GM18507 (cell line): ENCODE measurements around the gene PTPRT.

Experiments used
- DNase-seq: peaks from one replicate; pipeline ENCODE4 v3.0.0; 2011; ENCODE audit warnings: low read depth; ENCODE audit not compliant: insufficient read length; ENCODE audit errors: extremely low spot score
- FAIRE-seq: peaks from 2 replicates; lab custom pipeline; 2011; peaks lifted over from hg19 to GRCh38; lab: Jason Lieb, UNC

The PTPRT gene

GRCh38 chr20:42155586-42155985 lies 1034.1 kb downstream of the PTPRT start:
- DNase-seq: no peak
- FAIRE-seq: no peak

DNA sequence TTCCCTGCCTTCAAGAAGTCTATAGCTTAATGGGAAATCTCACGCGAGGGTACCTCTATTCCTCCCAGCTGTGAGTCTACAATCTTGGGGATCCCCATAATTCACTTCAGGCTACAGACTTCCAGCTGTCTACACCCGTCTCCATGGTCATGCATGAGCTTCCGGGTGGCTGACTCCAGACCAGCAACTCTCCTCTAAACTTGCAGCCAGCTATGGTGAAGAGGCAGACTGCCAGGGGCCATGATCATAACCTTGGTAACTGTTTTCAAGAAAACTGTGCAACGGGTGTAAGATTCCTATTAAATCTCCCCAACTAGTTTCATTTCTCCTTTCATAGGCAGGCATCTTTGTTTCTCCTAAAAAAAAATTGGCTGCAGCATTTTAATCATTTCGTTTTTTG lies 1037.1 kb downstream of the PTPRT start:
- no peak for FAIRE-seq
- DNase-seq: no peak

DNA sequence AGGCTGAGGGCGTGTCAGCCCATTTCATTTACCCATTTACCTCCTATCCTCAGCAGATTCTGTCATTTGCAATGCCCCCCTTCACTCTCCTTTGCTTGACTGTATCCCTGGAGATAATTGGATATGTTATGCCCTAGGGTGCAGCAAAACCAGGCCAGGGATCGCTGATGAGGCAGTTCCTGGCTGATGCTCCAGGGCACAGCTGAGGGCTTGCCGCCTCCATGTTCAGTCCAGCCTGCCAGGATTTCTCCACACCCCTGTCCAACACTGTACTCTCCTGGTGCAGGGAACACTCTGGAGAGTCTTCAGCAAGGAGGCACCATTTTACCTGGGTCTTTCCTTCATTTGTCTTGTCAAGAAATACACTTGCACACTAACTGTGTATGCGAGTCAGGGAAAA lies 1039.5 kb downstream of the PTPRT start:
- no peak for DNase-seq

DNA sequence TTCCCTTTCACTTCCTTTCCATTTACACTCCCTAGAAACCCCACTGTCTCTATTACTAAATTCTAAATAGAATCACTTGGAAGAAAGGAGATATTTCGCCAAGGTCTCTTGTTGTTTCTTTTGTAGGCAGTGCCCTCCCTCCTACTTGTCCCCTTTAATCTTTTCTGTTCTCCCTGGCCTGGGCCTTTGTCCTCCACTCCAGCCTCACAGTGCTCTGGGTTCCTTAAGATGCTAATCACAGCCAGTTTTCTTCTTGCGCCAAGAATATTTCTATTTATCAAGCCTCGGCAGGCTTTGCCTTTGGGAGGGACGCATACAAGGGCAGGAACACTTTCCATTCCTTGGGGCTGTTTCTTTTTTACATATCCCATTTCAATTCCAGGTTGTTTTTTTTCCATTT lies 1051.0 kb downstream of the PTPRT start:
- DNase-seq (no peak), FAIRE-seq (no peak)

More for the DNA sequence above, 1039.5 kb downstream of the PTPRT start:
- FAIRE-seq: no peak

GRCh38 chr20:42134265-42135098 lies 1055.2 kb downstream of the PTPRT start:
- no peak for FAIRE-seq
- DNase-seq: no peak

GRCh38 chr20:42130810-42131596 lies 1058.7 kb downstream of the PTPRT start:
- FAIRE-seq (no peak), DNase-seq (no peak)

GRCh38 chr20:42125426-42125825 lies 1064.3 kb downstream of the PTPRT start:
- FAIRE-seq (no peak), DNase-seq (no peak)

DNA sequence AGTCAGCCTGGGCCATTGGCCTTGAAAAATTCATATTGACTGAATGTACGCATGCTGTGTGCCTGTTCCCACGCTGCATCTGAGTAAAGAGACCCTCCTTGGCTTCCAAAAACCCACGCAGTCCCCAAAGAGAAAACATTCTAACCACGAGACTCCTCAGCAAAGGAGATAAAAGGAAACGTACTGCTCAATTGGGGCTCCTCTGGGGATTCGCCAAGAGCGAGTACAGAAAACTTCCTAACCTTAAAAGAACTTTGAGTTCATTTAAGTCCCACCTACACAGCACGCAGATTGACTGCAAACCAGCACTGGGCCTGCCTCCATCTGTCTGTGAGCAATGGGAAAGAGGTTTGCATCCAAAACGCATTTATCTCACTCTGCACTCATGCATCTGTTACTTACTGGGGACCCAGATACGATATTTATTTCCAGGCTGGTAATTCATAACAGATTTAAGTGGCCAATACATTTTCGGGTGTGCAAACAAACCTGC lies 1065.7 kb downstream of the PTPRT start:
- DNase-seq (no peak), FAIRE-seq (no peak)

DNA sequence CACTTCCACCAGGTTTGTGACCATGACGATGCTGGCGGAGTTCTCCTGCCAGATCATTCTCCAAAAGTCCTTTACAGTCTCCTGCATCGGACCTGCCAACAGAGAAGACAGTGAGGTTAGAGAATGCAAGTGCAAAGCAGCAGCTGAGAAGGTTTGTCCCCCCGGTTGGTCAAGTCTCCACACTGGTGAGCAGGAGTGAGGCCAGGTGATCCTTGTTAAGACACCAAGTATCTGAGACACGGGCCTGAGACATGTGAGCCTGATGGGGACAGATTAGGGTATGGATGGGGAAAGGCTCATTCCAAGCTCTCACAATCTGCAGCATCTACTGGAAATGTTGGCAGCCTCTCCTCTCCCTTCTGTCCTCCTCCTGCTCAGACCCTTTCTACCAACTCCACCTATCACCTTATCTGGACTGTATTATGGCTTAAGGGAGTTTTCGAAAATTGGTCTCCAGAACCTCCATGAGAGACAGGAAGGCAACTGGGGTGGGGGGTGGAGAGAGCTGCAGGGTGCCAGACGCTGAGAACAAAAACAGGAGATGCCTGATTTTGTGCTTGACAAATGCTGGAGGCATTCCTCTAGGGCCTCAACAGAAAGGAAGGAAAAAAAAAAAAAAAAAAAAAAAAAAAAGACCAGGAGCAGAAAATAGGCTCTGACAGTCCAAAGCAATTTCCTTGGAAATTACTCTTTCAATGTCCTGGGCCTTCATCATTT lies 1071.1 kb downstream of the PTPRT start:
- DNase-seq (no peak), FAIRE-seq (no peak)

DNA sequence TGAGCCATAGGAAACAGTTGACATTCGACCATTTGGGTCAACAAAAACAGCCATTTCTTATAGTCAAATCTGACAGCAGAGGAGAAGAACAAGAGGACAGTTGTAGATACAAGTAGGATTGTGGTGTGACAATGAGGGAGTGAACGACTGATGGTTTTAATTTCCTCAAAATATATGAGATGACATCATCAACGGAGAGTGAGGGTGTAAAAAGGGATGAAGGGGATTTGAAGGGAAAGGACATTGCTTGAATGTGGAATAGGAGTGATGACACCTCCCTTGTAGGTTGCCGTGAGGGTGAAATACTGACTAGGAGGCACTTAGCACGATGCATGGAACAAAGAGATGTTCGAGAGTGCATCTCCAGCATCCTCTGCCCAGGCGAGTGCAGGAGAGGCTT lies 1071.7 kb downstream of the PTPRT start:
- no peak for FAIRE-seq

DNA sequence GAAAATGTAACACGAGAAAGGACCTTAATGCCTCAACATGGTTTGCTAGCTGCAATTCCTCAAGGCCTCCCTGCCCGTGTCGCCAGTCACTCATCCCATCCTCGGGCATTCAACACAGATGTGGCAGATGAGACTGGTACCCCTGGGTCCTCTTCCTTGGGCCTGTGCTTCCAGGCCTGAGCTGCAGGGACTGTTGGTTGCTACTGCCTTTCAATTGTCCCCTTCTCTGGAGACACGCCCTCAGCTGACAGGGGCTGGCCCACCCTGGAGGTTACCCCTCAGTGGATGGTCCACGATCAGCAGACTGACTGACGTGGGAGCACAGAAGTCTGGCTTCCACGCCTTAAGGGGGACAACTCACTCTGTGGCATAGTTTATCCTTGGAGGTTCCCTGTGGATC lies 1076.5 kb downstream of the PTPRT start:
- FAIRE-seq: no peak

More for the DNA sequence above, 1071.7 kb downstream of the PTPRT start:
- no peak for DNase-seq

DNA sequence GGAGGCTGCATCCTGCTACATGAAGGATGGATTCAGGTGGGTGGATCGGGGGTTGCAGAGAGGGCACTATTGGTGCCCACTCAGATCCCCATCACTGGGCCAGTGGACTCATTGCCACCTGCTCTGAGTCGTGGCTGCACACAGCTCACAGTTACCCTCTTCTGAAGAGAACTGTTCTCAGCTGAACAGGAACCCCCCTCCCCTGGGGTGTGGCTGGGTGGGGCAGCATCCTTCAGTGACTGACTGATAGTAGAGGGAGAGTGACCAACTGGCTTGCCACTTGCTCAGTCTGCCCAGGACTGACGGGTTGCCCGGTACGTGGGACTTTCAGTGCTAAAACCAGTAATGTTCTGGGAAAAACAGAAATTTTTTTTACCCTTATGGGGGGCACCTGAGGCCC lies 1077.5 kb downstream of the PTPRT start:
- no peak for FAIRE-seq
- no peak for DNase-seq

More for the DNA sequence above, 1076.5 kb downstream of the PTPRT start:
- DNase-seq: no peak

- FAIRE-seq (no peak), DNase-seq (no peak)
Observed at GRCh38 chr20:42111349-42111748, 1078.4 kb downstream of the PTPRT start.

- FAIRE-seq (no peak), DNase-seq (no peak)
Observed at GRCh38 chr20:42110301-42110700, 1079.4 kb downstream of the PTPRT start.

DNA sequence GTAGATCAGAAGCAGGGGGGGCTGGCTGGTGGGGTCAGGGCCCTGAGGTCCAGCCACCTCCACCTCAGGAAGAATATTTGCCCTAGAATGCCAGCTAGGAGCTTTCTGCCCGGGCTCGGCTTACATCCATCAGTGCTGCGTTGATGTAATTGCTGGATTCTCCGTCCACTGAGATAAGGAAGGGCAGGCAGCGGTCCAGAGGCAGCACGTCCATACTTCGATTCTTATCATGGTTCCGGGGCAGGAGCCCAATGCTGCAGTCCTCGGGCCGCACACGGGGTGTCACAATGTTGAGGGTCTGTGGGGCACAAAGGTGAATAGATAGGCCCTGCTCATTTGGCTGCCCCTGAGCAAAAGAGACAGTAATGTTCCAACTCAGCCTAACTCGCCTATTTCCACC lies 1087.7 kb downstream of the PTPRT start:
- FAIRE-seq: no peak
- DNase-seq: no peak

GRCh38 chr20:42100137-42100704 lies 1089.5 kb downstream of the PTPRT start:
- DNase-seq (no peak), FAIRE-seq (no peak)

- DNase-seq (no peak), FAIRE-seq (no peak)
Observed at GRCh38 chr20:42099101-42099500, 1090.6 kb downstream of the PTPRT start.

DNA sequence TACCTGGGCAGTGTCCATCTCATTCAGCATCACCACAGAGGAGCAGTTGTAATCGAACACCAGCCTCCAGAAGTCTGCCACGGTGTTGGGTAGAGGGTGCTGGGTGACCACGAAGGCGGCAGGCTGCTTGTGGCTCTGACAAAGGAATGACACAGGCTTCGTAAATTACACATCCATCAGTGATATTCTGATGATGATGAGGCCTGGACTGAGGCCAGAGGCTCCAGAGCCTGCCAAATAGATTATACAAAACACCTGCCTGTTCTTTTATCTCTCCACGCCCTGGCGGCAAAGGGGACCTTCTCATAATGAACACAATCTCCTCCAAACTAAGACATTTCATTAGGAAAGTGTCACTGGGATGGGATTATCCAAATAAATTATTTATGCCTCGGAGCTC lies 1091.3 kb downstream of the PTPRT start:
- DNase-seq (no peak), FAIRE-seq (no peak)

DNA sequence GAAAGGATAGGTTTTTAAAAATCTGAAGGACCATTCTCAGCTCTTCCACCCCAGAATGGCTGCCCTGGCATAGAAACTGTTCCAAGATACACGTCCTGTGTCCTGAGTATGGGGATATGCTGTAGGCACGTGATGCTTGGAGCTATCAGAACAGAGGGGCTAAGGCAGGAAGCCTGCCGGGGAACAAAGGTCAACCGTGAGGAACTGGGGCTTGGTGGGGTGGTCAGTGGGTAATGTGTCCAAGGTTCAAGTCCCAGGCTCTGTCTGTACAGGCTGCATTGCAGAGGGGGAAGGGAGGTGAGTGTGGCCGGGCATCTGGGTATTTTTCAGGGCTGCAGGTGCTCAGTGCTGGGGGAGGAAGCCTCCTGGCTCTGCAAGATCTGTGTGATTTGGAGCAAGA lies 1092.0 kb downstream of the PTPRT start:
- FAIRE-seq: no peak
- DNase-seq: no peak

DNA sequence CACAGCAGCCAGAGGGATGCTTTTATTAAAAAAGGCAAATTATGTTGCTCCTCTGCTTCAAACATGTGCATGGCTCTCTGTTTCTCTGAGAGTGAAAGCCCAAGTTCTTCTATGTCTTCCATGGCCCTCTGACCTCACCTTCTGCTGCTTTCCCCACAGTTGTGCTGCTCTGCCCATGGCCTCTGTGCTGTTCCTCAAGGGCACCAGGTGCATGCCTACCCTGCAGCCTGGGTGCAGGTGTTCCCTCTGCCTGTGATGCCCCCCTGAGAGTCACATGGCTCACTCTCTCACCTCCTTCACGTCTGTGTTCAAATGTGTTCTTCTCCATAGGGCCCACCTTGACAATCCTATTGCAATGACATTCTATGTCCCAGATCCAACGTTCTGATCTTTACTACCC lies 1094.5 kb downstream of the PTPRT start:
- FAIRE-seq: no peak
- no peak for DNase-seq
